Activated naive CD8-positive, alpha-beta T cell treated with anti-CD3 and anti-CD28 coated beads for 36 hours (primary cell): Measurements from ENCODE around the gene CREB5. TPM values are rescaled to one million over a fixed set of nuclear protein-coding genes. Genes with fewer than 3 reads are reported as not detected.

ENCODE experiments used
- DNase-seq: peaks from one replicate; pipeline ENCODE4 v3.0.0; 2021
- H3K27ac Mint-ChIP-seq: one replicate; pipeline ENCODE4 v1.8.0; 2022; ENCODE audit warnings: mild to moderate bottlenecking, moderate library complexity, mixed read lengths
- H3K27me3 Mint-ChIP-seq: one replicate; pipeline ENCODE4 v1.8.0; 2022; ENCODE audit warnings: mild to moderate bottlenecking, mixed read lengths
- H3K36me3 Mint-ChIP-seq: one replicate; pipeline ENCODE4 v1.8.0; 2021; ENCODE audit warnings: mild to moderate bottlenecking, mixed read lengths
- H3K4me1 Mint-ChIP-seq: one replicate; pipeline ENCODE4 v1.8.0; 2021; ENCODE audit warnings: mixed read lengths
- H3K4me3 Mint-ChIP-seq: one replicate; pipeline ENCODE4 v1.8.0; 2022; ENCODE audit warnings: mild to moderate bottlenecking, moderate library complexity, mixed read lengths
- H3K9me3 Mint-ChIP-seq: one replicate; pipeline ENCODE4 v1.8.0; 2022; ENCODE audit warnings: mixed read lengths
- total RNA-seq, 2 experiments: library from RNA; stranded (reverse); gene quantifications; one replicate each; pipeline ENCODE4 v1.2.3, GENCODE V29; 2021

The CREB5 gene
- total RNA-seq, 2 experiments from 2014 or later: 2.0 to 2.4 TPM

GRCh38 chr7:28703037-28703765, 290.9 kb downstream of the CREB5 start:
- H3K4me3 Mint-ChIP-seq: no peak overlapping the region
- H3K36me3 Mint-ChIP-seq: no peaks in the 10 kb centered on the region
- no peaks in the 10 kb centered on the region for H3K27me3 Mint-ChIP-seq
- no peak for DNase-seq
- H3K4me1 Mint-ChIP-seq: peaks cover 1% of the 10 kb centered on the region
- no peak overlapping the region for H3K27ac Mint-ChIP-seq
- H3K9me3 Mint-ChIP-seq: peaks cover 3% of the 10 kb centered on the region

- no peak overlapping the region for H3K4me3 Mint-ChIP-seq
- no peaks in the 10 kb centered on the region for H3K27me3 Mint-ChIP-seq
- no peak overlapping the region for H3K27ac Mint-ChIP-seq
- no peaks in the 10 kb centered on the region for H3K4me1 Mint-ChIP-seq
- H3K36me3 Mint-ChIP-seq: no peaks in the 10 kb centered on the region
- H3K9me3 Mint-ChIP-seq: peaks cover 3% of the 10 kb centered on the region
- no peak for DNase-seq
These were observed 292.4 kb downstream of the CREB5 start for GRCh38 chr7:28704706-28705105.

GRCh38 chr7:28705350-28705749, 293.0 kb downstream of the CREB5 start:
- no peak for DNase-seq
- H3K4me3 Mint-ChIP-seq: no peak overlapping the region
- H3K36me3 Mint-ChIP-seq: no peaks in the 10 kb centered on the region
- H3K27me3 Mint-ChIP-seq: no peaks in the 10 kb centered on the region
- no peak overlapping the region for H3K27ac Mint-ChIP-seq
- H3K9me3 Mint-ChIP-seq: peaks cover 3% of the 10 kb centered on the region
- no peaks in the 10 kb centered on the region for H3K4me1 Mint-ChIP-seq

- peaks cover 3% of the 10 kb centered on the region for H3K9me3 Mint-ChIP-seq
- H3K27me3 Mint-ChIP-seq: no peaks in the 10 kb centered on the region
- no peaks in the 10 kb centered on the region for H3K4me1 Mint-ChIP-seq
- H3K27ac Mint-ChIP-seq: no peak overlapping the region
- DNase-seq: no peak
- no peaks in the 10 kb centered on the region for H3K36me3 Mint-ChIP-seq
- no peak overlapping the region for H3K4me3 Mint-ChIP-seq
These were observed 294.3 kb downstream of the CREB5 start for GRCh38 chr7:28706584-28706983.

GRCh38 chr7:28707291-28707690, 295.0 kb downstream of the CREB5 start:
- Mint-ChIP-seq H3K4me3 (no peak overlapping the region), H3K27me3 (no peaks in the 10 kb centered on the region)

GRCh38 chr7:28708033-28708951, 296.0 kb downstream of the CREB5 start:
- Mint-ChIP-seq H3K4me1 (no peaks in the 10 kb centered on the region), H3K27ac (no peak overlapping the region), H3K4me3 (no peak overlapping the region), H3K36me3 (no peaks in the 10 kb centered on the region), H3K9me3 (peaks cover 3% of the 10 kb centered on the region), H3K27me3 (no peaks in the 10 kb centered on the region)
- DNase-seq: no peak

More at GRCh38 chr7:28707291-28707690, 295.0 kb downstream of the CREB5 start:
- DNase-seq: no peak
- no peaks in the 10 kb centered on the region for H3K36me3 Mint-ChIP-seq
- H3K4me1 Mint-ChIP-seq: no peaks in the 10 kb centered on the region
- no peak overlapping the region for H3K27ac Mint-ChIP-seq
- peaks cover 3% of the 10 kb centered on the region for H3K9me3 Mint-ChIP-seq

GRCh38 chr7:28709748-28710147, 297.4 kb downstream of the CREB5 start:
- H3K27ac Mint-ChIP-seq: no peak overlapping the region
- no peak overlapping the region for H3K4me3 Mint-ChIP-seq
- no peaks in the 10 kb centered on the region for H3K4me1 Mint-ChIP-seq

GRCh38 chr7:28711114-28711513, 298.8 kb downstream of the CREB5 start:
- no peak overlapping the region for H3K4me3 Mint-ChIP-seq
- H3K36me3 Mint-ChIP-seq: no peaks in the 10 kb centered on the region
- H3K27ac Mint-ChIP-seq: no peak overlapping the region
- H3K9me3 Mint-ChIP-seq: no peaks in the 10 kb centered on the region
- H3K4me1 Mint-ChIP-seq: no peaks in the 10 kb centered on the region
- H3K27me3 Mint-ChIP-seq: no peaks in the 10 kb centered on the region
- no peak for DNase-seq

More at GRCh38 chr7:28709748-28710147, 297.4 kb downstream of the CREB5 start:
- Mint-ChIP-seq H3K36me3 (no peaks in the 10 kb centered on the region), H3K9me3 (no peaks in the 10 kb centered on the region), H3K27me3 (no peaks in the 10 kb centered on the region)
- DNase-seq: no peak

GRCh38 chr7:28714459-28715120, 302.3 kb downstream of the CREB5 start:
- Mint-ChIP-seq H3K36me3 (no peaks in the 10 kb centered on the region), H3K9me3 (no peaks in the 10 kb centered on the region), H3K4me3 (no peak overlapping the region), H3K4me1 (no peaks in the 10 kb centered on the region), H3K27ac (no peak overlapping the region), H3K27me3 (peaks cover 3% of the 10 kb centered on the region)
- DNase-seq: no peak

GRCh38 chr7:28717445-28718054, 305.2 kb downstream of the CREB5 start:
- Mint-ChIP-seq H3K27ac (no peak overlapping the region), H3K27me3 (peaks cover 3% of the 10 kb centered on the region), H3K4me1 (no peaks in the 10 kb centered on the region), H3K9me3 (no peaks in the 10 kb centered on the region), H3K36me3 (no peaks in the 10 kb centered on the region), H3K4me3 (no peak overlapping the region)
- no peak for DNase-seq

GRCh38 chr7:28718055-28718481, 305.8 kb downstream of the CREB5 start:
- H3K9me3 Mint-ChIP-seq: no peaks in the 10 kb centered on the region
- DNase-seq: no peak
- H3K36me3 Mint-ChIP-seq: no peaks in the 10 kb centered on the region
- peaks cover 3% of the 10 kb centered on the region for H3K27me3 Mint-ChIP-seq
- no peaks in the 10 kb centered on the region for H3K4me1 Mint-ChIP-seq
- no peak overlapping the region for H3K27ac Mint-ChIP-seq
- no peak overlapping the region for H3K4me3 Mint-ChIP-seq

GRCh38 chr7:28718545-28718944, 306.2 kb downstream of the CREB5 start:
- Mint-ChIP-seq H3K4me3 (no peak overlapping the region), H3K4me1 (no peaks in the 10 kb centered on the region), H3K9me3 (no peaks in the 10 kb centered on the region), H3K27ac (no peak overlapping the region), H3K36me3 (no peaks in the 10 kb centered on the region), H3K27me3 (peaks cover 3% of the 10 kb centered on the region)
- DNase-seq: no peak

- H3K4me3 Mint-ChIP-seq: no peak overlapping the region
- H3K9me3 Mint-ChIP-seq: no peaks in the 10 kb centered on the region
- H3K27ac Mint-ChIP-seq: no peak overlapping the region
- peaks cover 3% of the 10 kb centered on the region for H3K27me3 Mint-ChIP-seq
- H3K36me3 Mint-ChIP-seq: no peaks in the 10 kb centered on the region
- H3K4me1 Mint-ChIP-seq: peaks cover 5% of the 10 kb centered on the region
- no peak for DNase-seq
These were observed 310.4 kb downstream of the CREB5 start for GRCh38 chr7:28722684-28723083.

GRCh38 chr7:28723336-28723735, 311.0 kb downstream of the CREB5 start:
- Mint-ChIP-seq H3K27me3 (no peaks in the 10 kb centered on the region), H3K9me3 (no peaks in the 10 kb centered on the region), H3K4me1 (peaks cover 5% of the 10 kb centered on the region)

GRCh38 chr7:28724563-28724962, 312.2 kb downstream of the CREB5 start:
- Mint-ChIP-seq H3K4me3 (no peak overlapping the region), H3K36me3 (no peaks in the 10 kb centered on the region), H3K4me1 (peaks cover 5% of the 10 kb centered on the region), H3K27me3 (no peaks in the 10 kb centered on the region), H3K9me3 (no peaks in the 10 kb centered on the region), H3K27ac (no peak overlapping the region)
- no peak for DNase-seq

More at GRCh38 chr7:28723336-28723735, 311.0 kb downstream of the CREB5 start:
- no peak for DNase-seq
- no peak overlapping the region for H3K27ac Mint-ChIP-seq
- H3K4me3 Mint-ChIP-seq: no peak overlapping the region
- no peaks in the 10 kb centered on the region for H3K36me3 Mint-ChIP-seq
